Ascending aorta (tissue), 2 donors: ENCODE results near the gene PLA2G6. TPM values are rescaled to one million over a fixed set of nuclear protein-coding genes. Genes with fewer than 3 reads are reported as not detected.
A peak's percentile ranks its signal among the peaks of the same experiment; 100 is the strongest.

Experiments
- DNase-seq, 2 donors: peaks; one replicate each; pipeline ENCODE4 v3.0.0-alpha.2; 2019; ENCODE audit warnings: low spot score in 2 of 2
- H3K27ac ChIP-seq, 2 donors: fragments of 200-600 bp; sonication (generic); one replicate each; pipeline ENCODE4 v1.5.1; 2016 to 2017; ENCODE audit warnings: mild to moderate bottlenecking in 1 of 2
- H3K27me3 ChIP-seq: fragments of 200-600 bp; sonication (generic); one replicate; pipeline ENCODE4 v1.5.1; 2017
- H3K36me3 ChIP-seq, 2 donors: fragments of 200-600 bp; sonication (generic); one replicate each; pipeline ENCODE4 v1.5.1; 2016
- H3K4me1 ChIP-seq, 2 donors: fragments of 200-600 bp; sonication (generic); one replicate each; pipeline ENCODE4 v1.5.1; 2016 to 2017; ENCODE audit warnings: mild to moderate bottlenecking in 1 of 2
- H3K4me3 ChIP-seq, 2 donors: fragments of 200-600 bp; sonication (generic); one replicate each; pipeline ENCODE4 v1.5.1; 2016 to 2017; ENCODE audit warnings: mild to moderate bottlenecking in 1 of 2
- H3K9me3 ChIP-seq, 2 donors: fragments of 200-600 bp; sonication (generic); one replicate each; pipeline ENCODE4 v1.5.1; 2016
- intact Hi-C: fragments of 100-400 bp; cut with DNase I; formaldehyde crosslinking; loops from one replicate; pipeline ENCODE4 v1.15.1; 2023
- total RNA-seq: library from RNA; depleted of rRNA; stranded (reverse); fragments of >200 nt; gene quantifications from one replicate; pipeline ENCODE4 v1.1.0, GENCODE V29; 2016
- TF ChIP-seq, protein P1 (sequence below), 3 experiments: fragments of 200-600 bp in 2 of 3; fragments of 450-650 bp in 1 of 3; sonication (generic) in 2 of 3; IDR thresholded peaks; one replicate each; pipeline ENCODE4 v1.5.1; 2016 to 2019; ENCODE audit warnings: antibody characterized with exemption in 3 of 3, mild to moderate bottlenecking in 1 of 3, moderate library complexity in 1 of 3

Gene PLA2G6
- total RNA-seq, 1 donor from 2014 or later: 79.5 TPM

DNA sequence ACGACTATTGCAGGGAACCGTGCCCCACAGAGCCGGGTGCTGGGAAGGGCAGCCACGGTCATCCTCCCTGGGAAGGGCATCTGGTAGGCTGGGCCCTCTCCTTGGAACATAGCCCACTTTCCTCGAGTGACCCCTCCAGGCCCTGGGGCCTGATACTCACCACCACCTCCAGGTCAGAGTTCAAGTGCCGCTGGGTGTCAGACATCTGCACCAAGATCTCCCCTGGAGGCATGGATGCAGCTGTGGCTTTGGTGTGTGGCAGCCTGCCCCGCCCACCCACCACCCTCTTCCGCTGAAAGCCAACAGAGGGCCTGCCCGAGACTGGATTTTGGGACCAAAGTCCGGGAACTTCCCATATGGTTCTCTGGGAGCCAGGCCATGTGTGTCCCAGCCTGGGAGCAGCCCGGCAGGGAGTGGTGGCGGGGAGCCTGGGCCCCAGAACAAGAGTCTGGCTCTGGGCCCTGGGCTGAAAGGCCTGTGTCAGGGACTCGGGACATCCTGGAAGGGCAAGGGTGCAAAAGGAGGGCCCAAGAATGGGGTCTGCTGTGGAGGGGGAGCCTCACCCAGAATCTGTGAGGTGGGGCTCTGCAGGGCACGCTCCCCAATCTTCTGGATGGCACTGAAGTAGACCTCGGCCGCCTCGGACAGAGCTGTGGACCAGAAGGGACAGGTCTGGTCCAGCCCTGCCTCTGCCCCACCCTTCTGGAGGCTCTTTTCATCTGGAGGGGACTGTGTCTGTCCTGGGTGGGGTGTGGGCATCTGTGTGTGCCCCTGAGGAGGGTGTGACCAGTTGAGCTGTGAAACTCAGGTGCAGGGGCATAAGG, 73.7 kb downstream of the PLA2G6 start:
- H3K36me3 ChIP-seq: no peaks in the 10 kb centered on the region
- intact Hi-C loops: no loop called here
- no peaks in the 10 kb centered on the region for H3K27me3 ChIP-seq
- no peaks in the 10 kb centered on the region for H3K9me3 ChIP-seq
- peaks cover 0 to 12% of the 10 kb centered on the region in 2 donors for H3K4me1 ChIP-seq
- H3K27ac ChIP-seq: peak overlapping the region; percentile 53 to 57
- no peak overlapping the region for H3K4me3 ChIP-seq
- TF ChIP-seq, protein P1, sequence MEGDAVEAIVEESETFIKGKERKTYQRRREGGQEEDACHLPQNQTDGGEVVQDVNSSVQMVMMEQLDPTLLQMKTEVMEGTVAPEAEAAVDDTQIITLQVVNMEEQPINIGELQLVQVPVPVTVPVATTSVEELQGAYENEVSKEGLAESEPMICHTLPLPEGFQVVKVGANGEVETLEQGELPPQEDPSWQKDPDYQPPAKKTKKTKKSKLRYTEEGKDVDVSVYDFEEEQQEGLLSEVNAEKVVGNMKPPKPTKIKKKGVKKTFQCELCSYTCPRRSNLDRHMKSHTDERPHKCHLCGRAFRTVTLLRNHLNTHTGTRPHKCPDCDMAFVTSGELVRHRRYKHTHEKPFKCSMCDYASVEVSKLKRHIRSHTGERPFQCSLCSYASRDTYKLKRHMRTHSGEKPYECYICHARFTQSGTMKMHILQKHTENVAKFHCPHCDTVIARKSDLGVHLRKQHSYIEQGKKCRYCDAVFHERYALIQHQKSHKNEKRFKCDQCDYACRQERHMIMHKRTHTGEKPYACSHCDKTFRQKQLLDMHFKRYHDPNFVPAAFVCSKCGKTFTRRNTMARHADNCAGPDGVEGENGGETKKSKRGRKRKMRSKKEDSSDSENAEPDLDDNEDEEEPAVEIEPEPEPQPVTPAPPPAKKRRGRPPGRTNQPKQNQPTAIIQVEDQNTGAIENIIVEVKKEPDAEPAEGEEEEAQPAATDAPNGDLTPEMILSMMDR (IDR thresholded peaks at IDR 0.05): no peak
- no peak for DNase-seq

DNA sequence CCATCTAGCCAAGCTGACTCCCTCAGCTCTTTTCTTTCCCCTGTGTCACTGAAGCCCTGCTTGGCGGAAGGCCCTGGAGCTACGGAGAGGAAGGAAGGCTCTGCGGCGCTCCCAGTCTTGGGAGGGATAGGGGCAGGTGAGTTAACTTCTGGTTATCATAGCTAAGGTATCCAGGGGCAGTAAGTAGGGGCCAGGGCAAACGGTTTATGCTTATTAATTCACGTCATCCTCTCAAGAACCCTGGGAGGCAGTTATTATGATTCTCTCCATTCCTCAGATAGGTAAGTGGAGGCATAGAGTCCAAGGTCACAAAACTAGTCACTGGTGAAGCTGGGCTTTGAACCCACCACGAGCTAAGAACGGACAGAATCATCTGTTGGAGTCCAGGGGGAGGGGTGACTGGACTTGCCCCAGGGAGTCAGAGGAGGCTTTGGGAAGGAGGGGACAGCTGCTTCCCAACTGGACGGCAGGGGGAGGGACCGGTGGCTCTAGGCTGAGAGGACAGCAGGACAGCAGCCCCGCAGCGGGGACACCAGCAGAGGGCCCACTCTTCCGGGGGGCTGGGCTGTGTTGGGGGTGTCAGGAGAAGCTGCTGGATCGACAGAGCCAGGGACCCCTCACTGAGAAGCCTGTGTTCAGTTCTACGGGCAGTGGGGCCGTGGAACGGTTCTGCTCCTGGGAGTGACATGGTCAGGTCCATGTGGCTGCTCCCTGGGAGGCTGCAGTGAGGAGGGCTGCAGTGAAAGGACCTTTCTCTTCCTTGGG, 74.6 kb downstream of the PLA2G6 start:
- intact Hi-C loops: no loop called here
- Histone ChIP-seq H3K4me3 (no peak overlapping the region), H3K27ac (peak overlapping the region; percentile 53 to 57), H3K4me1 (peaks cover 0 to 12% of the 10 kb centered on the region in 2 donors), H3K27me3 (no peaks in the 10 kb centered on the region), H3K36me3 (no peaks in the 10 kb centered on the region), H3K9me3 (no peaks in the 10 kb centered on the region)
- TF ChIP-seq, protein P1 (IDR thresholded peaks at IDR 0.05): no peak
- DNase-seq: no peak

- no peaks in the 10 kb centered on the region for H3K27me3 ChIP-seq
- TF ChIP-seq, protein P1 (IDR thresholded peaks at IDR 0.05): peak in 2 of 3 experiments; percentile 25 to 28
- intact Hi-C loops: no loop called here
- H3K4me1 ChIP-seq: peaks cover 0 to 3% of the 10 kb centered on the region in 2 donors
- no peak overlapping the region for H3K27ac ChIP-seq
- no peak for DNase-seq
- no peaks in the 10 kb centered on the region for H3K9me3 ChIP-seq
- no peaks in the 10 kb centered on the region for H3K36me3 ChIP-seq
- H3K4me3 ChIP-seq: no peak overlapping the region
Measured at GRCh38 chr22:38104084-38104483, 77.5 kb downstream of the PLA2G6 start.

GRCh38 chr22:38103641-38104040, 78.0 kb downstream of the PLA2G6 start:
- Histone ChIP-seq H3K4me3 (no peak overlapping the region), H3K4me1 (peaks cover 0 to 6% of the 10 kb centered on the region in 2 donors), H3K9me3 (no peaks in the 10 kb centered on the region), H3K36me3 (no peaks in the 10 kb centered on the region), H3K27me3 (no peaks in the 10 kb centered on the region), H3K27ac (no peak overlapping the region)
- intact Hi-C loops: no loop called here
- TF ChIP-seq, protein P1 (IDR thresholded peaks at IDR 0.05): no peak
- no peak for DNase-seq

- Histone ChIP-seq H3K9me3 (no peaks in the 10 kb centered on the region), H3K27me3 (no peaks in the 10 kb centered on the region), H3K4me1 (peaks cover 8 to 9% of the 10 kb centered on the region in 2 donors), H3K27ac (peak overlapping the region; percentile 44 to 78), H3K36me3 (no peaks in the 10 kb centered on the region), H3K4me3 (no peak overlapping the region)
- intact Hi-C loops: no loop called here
- no peak for DNase-seq
- TF ChIP-seq, protein P1 (IDR thresholded peaks at IDR 0.05): no peak
Measured at GRCh38 chr22:38098410-38099249, 83.0 kb downstream of the PLA2G6 start.
